DOHH2 (cell line): ENCODE results near the gene VAV2.

Experiments
- H3F3A ChIP-seq: fragments of 200-600 bp; sonication (generic), shearing (Covaris generic); 2 replicates; pipeline ENCODE4 v1.6.0; 2016; ENCODE audit warnings: antibody characterized with exemption, mild to moderate bottlenecking; ENCODE audit not compliant: control insufficient read depth, insufficient read depth
- H3K27ac ChIP-seq: fragments of 200-600 bp; sonication (generic); 2 replicates; pipeline ENCODE4 v1.5.1; 2014; ENCODE audit warnings: low read depth, mild to moderate bottlenecking, low read length, moderate library complexity
- H3K27me3 ChIP-seq: fragments of 200-600 bp; sonication (generic); 2 replicates; pipeline ENCODE4 v1.6.1; 2014; ENCODE audit warnings: mild to moderate bottlenecking, low read length, mixed read lengths; ENCODE audit not compliant: control insufficient read depth
- H3K36me3 ChIP-seq: fragments of 200-600 bp; sonication (generic); 2 replicates; pipeline ENCODE4 v1.6.1; 2014; ENCODE audit warnings: mild to moderate bottlenecking, low read length, moderate library complexity, mixed read lengths; ENCODE audit not compliant: control insufficient read depth
- H3K4me1 ChIP-seq: fragments of 200-600 bp; sonication (generic); 2 replicates; pipeline ENCODE4 v1.6.1; 2014; ENCODE audit warnings: mild to moderate bottlenecking, low read length, mixed read lengths; ENCODE audit not compliant: control insufficient read depth
- H3K4me2 ChIP-seq: fragments of 200-600 bp; sonication (generic); 2 replicates; pipeline ENCODE4 v1.6.0; 2014; ENCODE audit warnings: mild to moderate bottlenecking, low read length, moderate library complexity
- H3K4me3 ChIP-seq: fragments of 200-600 bp; sonication (generic); 2 replicates; pipeline ENCODE4 v1.5.1; 2014; ENCODE audit warnings: mild to moderate bottlenecking, low read length, mixed read lengths
- H3K79me2 ChIP-seq: fragments of 200-600 bp; sonication (generic); 2 replicates; pipeline ENCODE4 v1.6.1; 2014; ENCODE audit warnings: mild to moderate bottlenecking, low read length, mixed read lengths; ENCODE audit not compliant: control insufficient read depth
- H3K9me2 ChIP-seq: fragments of 200-600 bp; sonication (generic); replicated peaks from 2 replicates; pipeline ENCODE4 v1.6.1; 2014; ENCODE audit warnings: mild to moderate bottlenecking, low read length, mixed read lengths; ENCODE audit not compliant: control insufficient read depth
- H3K9me3 ChIP-seq: fragments of 200-600 bp; sonication (generic); 2 replicates; pipeline ENCODE4 v1.6.1; 2014; ENCODE audit warnings: antibody characterized with exemption, low read length, mixed read lengths; ENCODE audit not compliant: control insufficient read depth, insufficient read depth
- H4K20me1 ChIP-seq: fragments of 200-600 bp; sonication (generic); 2 replicates; pipeline ENCODE4 v1.6.0; 2014; ENCODE audit warnings: low read depth, mild to moderate bottlenecking, antibody characterized with exemption, low read length, moderate library complexity; ENCODE audit not compliant: control insufficient read depth, insufficient read depth
- CTCF ChIP-seq: fragments of 200-600 bp; sonication (generic); IDR thresholded peaks from one replicate; pipeline ENCODE4 v1.5.1; 2014; ENCODE audit warnings: antibody characterized with exemption, mild to moderate bottlenecking, low read depth, low read length; ENCODE audit not compliant: poor library complexity, severe bottlenecking
- EZH2phosphoT487 ChIP-seq: fragments of 200-600 bp; sonication (generic); IDR thresholded peaks from 2 replicates; pipeline ENCODE4 v1.6.1; 2017; ENCODE audit warnings: borderline replicate concordance, mild to moderate bottlenecking, antibody characterized with exemption, low read length, moderate library complexity, mixed read lengths

The VAV2 gene

GRCh38 chr9:134026581-134026980 is 34.5 kb upstream of the VAV2 start:
- H3K4me3 ChIP-seq = peak overlapping the region; percentile 99
- H3F3A ChIP-seq = peaks cover 10% of the 10 kb centered on the region; the same call in 1 of the 2 replicates
- H3K36me3 ChIP-seq = peaks cover 47% of the 10 kb centered on the region
- H3K27me3 ChIP-seq = no peaks in the 10 kb centered on the region
- peak overlapping the region; percentile 92 for H3K4me2 ChIP-seq
- H3K27ac ChIP-seq = no peak overlapping the region
- H3K9me3 ChIP-seq = no peaks in the 10 kb centered on the region
- no peaks in the 10 kb centered on the region for H3K9me2 ChIP-seq
- TF ChIP-seq CTCF = no peak
- TF ChIP-seq EZH2phosphoT487 = no peak
- peaks cover 11% of the 10 kb centered on the region for H3K79me2 ChIP-seq
- H3K4me1 ChIP-seq = peaks cover 25% of the 10 kb centered on the region
- H4K20me1 ChIP-seq = 0 out of 2 replicates have a peak, but pooled peaks cover 5% of the 10 kb centered on the region

- no peaks in the 10 kb centered on the region for H3K9me2 ChIP-seq
- H3K4me2 ChIP-seq = peak overlapping the region; percentile 92
- peaks cover 11% of the 10 kb centered on the region for H3K79me2 ChIP-seq
- H3K4me1 ChIP-seq = peaks cover 25% of the 10 kb centered on the region
- H3K36me3 ChIP-seq = peaks cover 43% of the 10 kb centered on the region
- peaks cover 10% of the 10 kb centered on the region; the same call in 1 of the 2 replicates for H3F3A ChIP-seq
- H3K4me3 ChIP-seq = peak overlapping the region; percentile 99
- peak overlapping the region; percentile 62 for H3K27ac ChIP-seq
- no peaks in the 10 kb centered on the region for H3K27me3 ChIP-seq
- H3K9me3 ChIP-seq = no peaks in the 10 kb centered on the region
- H4K20me1 ChIP-seq = 0 out of 2 replicates have a peak, but pooled peaks cover 5% of the 10 kb centered on the region
- TF ChIP-seq EZH2phosphoT487 (no peak), CTCF (peak; percentile 51)
Measured at GRCh38 chr9:134025606-134026541, 33.8 kb upstream of the VAV2 start.

DNA sequence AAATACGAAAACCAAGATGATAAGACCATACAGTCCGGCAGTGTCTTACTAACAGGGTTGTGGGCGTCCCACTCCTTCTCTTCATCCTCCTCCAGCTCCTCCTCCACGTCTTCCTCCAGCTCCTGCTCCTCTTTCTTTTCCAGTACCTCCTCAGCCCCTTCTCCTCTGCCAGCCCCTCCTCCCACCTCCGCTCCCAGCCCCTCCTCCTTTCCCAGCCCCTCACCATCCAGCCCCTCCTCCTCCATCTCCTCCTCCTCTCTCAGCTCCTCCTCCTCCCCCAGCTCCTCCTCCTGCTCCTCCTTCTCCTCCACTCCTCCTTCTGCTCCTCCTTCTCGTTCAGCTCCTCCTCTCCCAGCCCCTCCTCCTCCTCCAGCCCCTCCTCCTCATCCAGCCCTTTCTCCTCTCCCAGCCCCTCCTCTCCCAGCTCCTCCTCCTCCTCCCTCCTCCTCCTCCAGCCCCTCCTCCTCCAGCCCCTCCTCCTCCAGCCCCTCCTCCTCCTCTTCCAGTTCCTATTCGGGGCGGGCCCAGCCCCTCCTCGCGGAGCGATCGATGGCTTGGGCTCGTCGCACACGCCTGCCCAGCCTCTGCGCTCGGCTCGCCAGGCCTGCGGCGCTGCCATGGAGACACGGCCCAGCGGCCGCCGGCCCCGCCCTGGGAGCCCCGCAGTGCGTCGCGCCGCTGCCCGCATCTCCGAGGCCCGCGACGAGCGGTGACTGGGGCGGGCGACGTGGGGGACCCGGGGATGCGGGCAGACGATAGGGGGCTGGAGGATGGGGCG is 32.9 kb upstream of the VAV2 start, which contains the start of gene BRD3OS:
Gene BRD3OS (plus strand): TSS at position 654 of the 778 bp plus-strand sequence. CDS start 1,267 bp downstream, outside the sequence.
- H3F3A ChIP-seq = peaks cover 10% of the 10 kb centered on the region; the same call in 1 of the 2 replicates
- no peaks in the 10 kb centered on the region for H3K9me2 ChIP-seq
- H3K4me3 ChIP-seq = peak within 1 kb of the TSS; percentile 99
- no peaks in the 10 kb centered on the region for H3K27me3 ChIP-seq
- H3K79me2 ChIP-seq = peaks cover 11% of the 10 kb centered on the region
- 0 out of 2 replicates have a peak, but pooled peaks cover 5% of the 10 kb centered on the region for H4K20me1 ChIP-seq
- H3K4me1 ChIP-seq = peaks cover 25% of the 10 kb centered on the region
- H3K9me3 ChIP-seq = no peaks in the 10 kb centered on the region
- peak within 1 kb of the TSS; percentile 92 for H3K4me2 ChIP-seq
- TF ChIP-seq EZH2phosphoT487 = no peak
- TF ChIP-seq CTCF = no peak
- H3K27ac ChIP-seq = peak within 1 kb of the TSS; percentile 62
- H3K36me3 ChIP-seq = peaks cover 37% of the 10 kb centered on the region
